Stimulated activated CD4-positive, alpha-beta T cell treated with anti-CD3 and anti-CD28 coated beads, TNF-alpha, amount 100 ng/mL, for 4 hours (primary cell): ENCODE results near the gene TRAF7.
A peak's percentile ranks its signal among the peaks of the same experiment; 100 is the strongest.

ENCODE experiments used
- DNase-seq, 3 experiments: peaks; one replicate each; pipeline ENCODE4 v3.0.0-alpha.2; 2020; ENCODE audit warnings: low read depth in 3 of 3

Gene TRAF7

GRCh38 chr16:2165861-2166260, 10.3 kb downstream of the TRAF7 start:
- DNase-seq: no peak

DNA sequence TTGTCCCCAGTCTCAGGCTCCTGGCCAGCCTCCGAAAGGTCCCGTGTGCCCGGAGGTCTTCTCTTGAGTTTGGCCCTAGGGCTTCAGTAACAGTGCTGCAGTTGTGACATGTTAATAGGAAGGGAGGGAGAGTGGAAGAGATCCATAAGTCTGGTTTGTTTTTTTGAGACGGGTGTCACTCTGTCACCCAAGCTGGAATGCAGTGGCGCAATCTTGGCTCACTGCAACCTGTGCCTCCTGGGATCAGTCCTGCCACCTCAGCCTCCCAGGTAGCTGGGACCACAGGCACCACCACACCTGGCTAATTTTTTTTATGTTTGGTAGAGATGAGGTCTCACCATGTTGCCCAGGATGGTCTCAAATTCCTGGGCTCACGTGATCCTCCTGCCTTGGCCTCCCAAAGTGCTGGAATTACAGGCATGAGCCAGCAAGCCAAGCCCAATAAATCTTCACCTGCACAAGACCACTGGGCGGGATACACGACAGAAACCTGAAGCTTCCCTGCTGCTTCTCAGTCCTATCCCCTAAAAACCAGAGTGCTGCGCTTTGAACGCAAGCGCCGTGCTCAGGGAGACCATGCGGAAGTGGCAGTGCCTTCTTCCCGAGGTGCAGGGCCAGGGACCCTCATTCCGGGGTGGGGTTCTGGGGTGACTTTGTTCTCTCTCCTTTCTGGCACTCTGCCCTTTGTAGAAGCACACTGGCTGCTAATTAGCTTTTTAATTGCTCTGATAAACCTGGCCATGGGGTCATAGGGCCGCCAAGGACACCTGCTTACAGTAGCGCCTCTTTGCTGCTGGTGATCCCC, 10.9 kb downstream of the TRAF7 start:
- no peak for DNase-seq

- no peak for DNase-seq
These were observed 11.6 kb downstream of the TRAF7 start for GRCh38 chr16:2167068-2167638.

- no peak for DNase-seq
These were observed 14.5 kb downstream of the TRAF7 start for GRCh38 chr16:2170080-2170479.

DNA sequence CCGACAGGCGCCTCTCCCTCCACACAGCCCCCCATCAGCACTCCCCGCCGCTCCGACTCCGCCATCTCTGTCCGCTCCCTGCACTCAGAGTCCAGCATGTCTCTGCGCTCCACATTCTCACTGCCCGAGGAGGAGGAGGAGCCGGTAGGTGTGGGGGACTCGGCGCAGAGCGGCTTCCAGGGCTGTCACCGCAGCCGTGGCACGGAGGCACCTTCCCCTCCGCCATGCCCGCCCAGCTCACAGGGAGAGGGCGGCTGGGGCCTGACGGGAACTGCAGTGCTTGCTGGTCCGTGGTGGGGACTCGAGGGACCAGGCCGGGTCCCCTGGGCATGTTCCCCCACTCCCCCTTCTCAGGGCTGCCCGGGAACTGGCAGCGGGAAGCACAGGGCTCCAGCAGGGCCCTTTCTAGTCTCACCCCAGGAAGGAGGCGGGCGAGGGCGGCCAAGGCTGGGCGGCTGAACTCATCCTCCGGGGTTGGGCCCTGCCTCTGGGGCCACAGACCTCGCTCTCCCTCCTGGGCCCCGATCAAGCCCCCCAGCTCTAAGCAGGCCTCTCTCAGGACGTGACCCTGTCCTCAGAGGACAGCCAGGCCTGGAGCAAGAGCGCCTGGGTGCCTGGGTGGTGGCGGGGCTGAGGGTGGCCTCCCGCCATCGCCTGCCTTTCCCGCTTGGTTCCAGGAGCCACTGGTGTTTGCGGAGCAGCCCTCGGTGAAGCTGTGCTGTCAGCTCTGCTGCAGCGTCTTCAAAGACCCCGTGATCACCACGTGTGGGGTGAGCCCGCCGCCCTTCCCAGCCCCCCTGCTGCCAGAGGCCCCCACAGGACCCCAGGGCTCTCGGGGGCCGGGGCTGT, 15.2 kb downstream of the TRAF7 start:
- DNase-seq: no peak

GRCh38 chr16:2171601-2172178, 16.1 kb downstream of the TRAF7 start:
- DNase-seq: no peak

- DNase-seq: no peak
These were observed 17.2 kb downstream of the TRAF7 start for GRCh38 chr16:2172688-2173335.

DNA sequence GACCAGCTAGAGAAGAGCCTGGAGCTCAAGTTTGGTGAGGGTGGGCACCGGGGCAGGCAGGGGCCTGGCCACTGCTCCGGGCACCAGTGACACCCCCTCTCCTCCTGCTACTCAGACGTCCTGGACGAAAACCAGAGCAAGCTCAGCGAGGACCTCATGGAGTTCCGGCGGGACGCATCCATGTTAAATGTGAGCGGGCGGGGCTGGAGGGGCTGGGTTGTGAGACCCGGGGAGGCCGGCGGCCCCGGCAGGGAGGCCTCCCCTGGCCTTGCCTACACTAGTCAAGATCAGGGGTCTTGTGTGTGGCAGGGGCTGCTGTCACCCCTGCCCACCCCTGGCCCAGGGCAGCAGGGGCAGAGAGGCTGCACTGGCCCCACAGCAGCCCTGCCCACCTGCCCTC, 17.8 kb downstream of the TRAF7 start:
- no peak for DNase-seq

DNA sequence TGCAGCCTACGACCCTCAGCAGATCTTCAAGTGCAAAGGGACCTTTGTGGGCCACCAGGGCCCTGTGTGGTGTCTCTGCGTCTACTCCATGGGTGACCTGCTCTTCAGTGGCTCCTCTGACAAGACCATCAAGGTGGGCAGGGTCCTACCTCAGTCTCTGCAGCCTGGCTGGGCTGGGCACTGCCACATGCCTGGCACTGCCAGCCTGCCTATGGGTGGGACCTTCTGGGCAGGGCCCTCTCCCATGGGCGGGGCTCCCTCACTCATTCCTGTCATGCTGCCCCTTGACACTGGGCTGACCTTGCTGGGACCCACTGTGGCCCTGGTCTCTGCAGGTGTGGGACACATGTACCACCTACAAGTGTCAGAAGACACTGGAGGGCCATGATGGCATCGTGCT, 18.3 kb downstream of the TRAF7 start:
- no peak for DNase-seq

DNA sequence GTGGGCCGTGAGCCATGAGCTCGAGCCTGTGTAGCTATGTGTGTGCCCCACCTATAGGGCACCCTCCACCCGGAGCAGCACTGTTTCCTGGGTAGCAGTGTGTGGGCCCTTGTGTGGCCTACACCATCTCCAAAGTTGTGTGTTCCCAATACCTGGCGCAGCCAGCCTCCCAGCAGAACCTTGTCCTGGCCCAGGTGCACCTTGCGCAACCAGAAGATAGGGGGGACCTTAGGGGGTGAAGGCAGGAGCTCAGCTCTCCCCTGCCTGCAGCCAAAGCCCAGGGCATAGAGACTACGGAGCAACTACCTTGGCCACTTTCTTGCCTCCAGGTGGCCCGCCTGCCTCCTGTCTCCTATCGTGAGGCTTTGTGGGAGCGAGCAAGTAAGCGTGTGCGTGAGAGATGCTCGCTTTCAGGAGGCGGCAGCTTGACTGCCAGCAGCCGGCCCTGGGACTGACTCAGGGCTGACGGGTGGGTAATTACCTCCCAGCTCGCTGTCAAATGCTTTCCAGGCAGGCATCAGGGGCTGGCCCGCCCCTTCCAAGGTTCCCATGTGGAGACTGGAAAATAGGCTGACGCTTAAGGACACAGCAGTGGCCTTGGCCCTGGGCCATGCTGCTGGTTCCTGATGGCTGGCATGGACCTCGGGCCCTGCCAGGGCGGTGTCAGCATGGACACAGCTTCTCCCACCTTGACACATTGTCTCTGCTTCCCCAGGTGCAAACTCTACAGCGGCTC, 19.0 kb downstream of the TRAF7 start:
- no peak for DNase-seq

- DNase-seq: no peak
These were observed 19.9 kb downstream of the TRAF7 start for GRCh38 chr16:2175454-2175853.

GRCh38 chr16:2176047-2176446, 20.5 kb downstream of the TRAF7 start:
- no peak for DNase-seq

GRCh38 chr16:2177101-2177500, 21.5 kb downstream of the TRAF7 start:
- no peak for DNase-seq

- DNase-seq: no peak
These were observed 22.0 kb downstream of the TRAF7 start for GRCh38 chr16:2177561-2177960.

DNA sequence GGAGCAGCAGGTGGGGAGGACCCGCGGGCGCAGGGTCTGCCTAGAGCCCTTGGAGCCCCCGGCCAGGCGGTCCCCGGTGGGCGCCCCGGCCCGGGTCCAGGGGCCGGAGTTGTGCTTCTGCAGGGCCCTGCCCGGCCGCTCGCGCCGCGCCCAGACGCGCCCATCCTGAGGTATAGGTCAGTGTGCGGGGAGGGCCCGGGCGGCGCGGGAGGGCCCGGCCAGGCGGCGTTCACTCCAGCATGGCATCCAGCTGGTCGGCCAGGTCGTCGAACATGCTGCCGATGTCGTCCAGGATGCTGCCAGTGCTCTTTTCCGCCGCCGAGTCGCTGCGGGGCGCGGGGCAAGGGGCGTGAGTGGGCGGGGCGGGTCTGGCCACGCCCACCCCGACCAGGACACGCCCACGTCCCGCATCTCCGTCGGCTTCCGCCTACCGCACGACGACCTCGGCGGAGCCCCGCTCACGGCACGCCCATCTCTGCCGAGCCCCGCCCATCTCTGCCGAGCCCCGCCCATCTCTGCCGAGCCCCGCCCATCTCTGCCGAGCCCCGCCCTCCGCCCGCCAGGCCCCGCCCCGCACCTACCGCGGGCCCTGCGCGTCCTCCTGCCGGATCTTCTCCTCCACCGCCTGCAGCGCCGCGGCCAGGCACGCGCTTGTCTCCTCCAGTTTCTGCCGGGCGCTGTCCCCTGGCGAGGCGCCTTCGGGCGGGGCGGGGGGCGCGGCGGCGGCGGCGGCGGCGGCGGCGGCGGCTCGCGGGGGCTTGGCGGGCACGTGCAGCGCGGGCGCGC, 22.9 kb downstream of the TRAF7 start:
- peak in 1 of 3 experiments; percentile 15 for DNase-seq

- DNase-seq: no peak
These were observed 23.5 kb downstream of the TRAF7 start for GRCh38 chr16:2179107-2179501.

- no peak for DNase-seq
These were observed 24.0 kb downstream of the TRAF7 start for GRCh38 chr16:2179576-2179975.

GRCh38 chr16:2180461-2180860, 24.9 kb downstream of the TRAF7 start:
- no peak for DNase-seq

- DNase-seq: no peak
These were observed 25.7 kb downstream of the TRAF7 start for GRCh38 chr16:2180962-2181923.
